Pancreas (tissue), 10 donors: ENCODE results near the gene UCKL1. TPM values are rescaled to one million over a fixed set of nuclear protein-coding genes. Genes with fewer than 3 reads are reported as not detected.

Source experiments
- ATAC-seq, 4 donors: fragments of 200-7000 bp; cut with Tn5 transposase; one replicate each; pipeline versions ENCODE4 v1.8.0 to v1.9.1; 2020; ENCODE audit warnings: mild to moderate bottlenecking in 4 of 4, moderate library complexity in 4 of 4
- DNase-seq, 6 donors: peaks; one replicate each; pipeline ENCODE4 v3.0.0-alpha.2; 2020
- FAIRE-seq: peaks from 2 replicates; lab custom pipeline; 2012; peaks lifted over from hg19 to GRCh38; lab: Jason Lieb, UNC
- H3K27ac ChIP-seq, 4 donors: fragments of 200-600 bp; sonication (generic); 1 replicate in 3 of 4; 2 replicates in 1 of 4; pipeline versions ENCODE4 v1.5.0 to v1.8.0; 2020
- H3K27me3 ChIP-seq, 4 donors: fragments of 200-600 bp; one replicate each; pipeline ENCODE4 v1.8.0; 2021
- H3K36me3 ChIP-seq, 3 donors: fragments of 200-600 bp; sonication (generic) in 1 of 3; one replicate each; pipeline versions ENCODE4 v1.5.0 to v1.8.0; 2020 to 2021
- H3K4me1 ChIP-seq, 3 donors: fragments of 200-600 bp; one replicate each; pipeline ENCODE4 v1.8.0; 2021
- H3K4me3 ChIP-seq, 4 donors: fragments of 200-600 bp; sonication (generic) in 2 of 4; one replicate each; pipeline versions ENCODE4 v1.5.0 to v1.8.0; 2020 to 2021
- H3K9me3 ChIP-seq, 4 donors: fragments of 200-600 bp; one replicate each; pipeline ENCODE4 v1.8.0; 2021
- CTCF ChIP-seq, 4 donors: fragments of 200-600 bp; sonication (generic) in 3 of 4; IDR thresholded peaks; one replicate each; pipeline versions ENCODE4 v1.5.0 to v1.8.0; 2021; ENCODE audit warnings: antibody characterized with exemption in 4 of 4
- WGBS, 2 donors: extraction: QIAGEN DNeasy Blood & Tissue Kit; methylation state at CpG; one replicate each; pipeline ENCODE4 v1.1.7; 2013; 5-methylcytosine and 5-hydroxymethylcytosine counted together
- intact Hi-C, 3 donors: fragments of 100-400 bp; cut with DNase I; formaldehyde crosslinking; loops; one replicate each; pipeline versions ENCODE4 v1.11.1 to v1.14.2; 2022
- polyA plus RNA-seq, 2 donors: library from polyadenylated mRNA; stranded (reverse); fragments of 200-250 nt; gene quantifications; one replicate each; pipeline ENCODE4 v1.2.3, GENCODE V29; 2013
- total RNA-seq, 6 donors: library from RNA; stranded (reverse); fragmentation: NEBNext Ultra II Directional in 4 of 6; extraction: Animal tissue kit (Norgen Biotek cat#: 25700) in 4 of 6; gene quantifications; one replicate each; pipeline versions ENCODE4 v1.2.1 to v1.2.4, GENCODE V29; 2021 to 2023
- donor health status: healthy with polysubstance abuse.
- donor health status: DM: no; HTN: no; CAD: no; lungs with moderate emphysema.
- donor health status: DM: no; HTN: no; CAD: no.
- donor health status: control.
- donor health status: control.
- donor health status: Bipolar disorder and iron deficiency.
- donor health status: DM: yes; HTN: yes; CAD: no.
- donor health status: DM: no; HTN: no; CAD: no.
- donor health status: DM: no; HTN: no; CAD: no.
- donor health status: DM: yes; HTN: yes; CAD: no.

Gene UCKL1
- total and polyA plus RNA-seq, 8 donors = 13.9 to 84.7 (median 18.1) TPM

DNA sequence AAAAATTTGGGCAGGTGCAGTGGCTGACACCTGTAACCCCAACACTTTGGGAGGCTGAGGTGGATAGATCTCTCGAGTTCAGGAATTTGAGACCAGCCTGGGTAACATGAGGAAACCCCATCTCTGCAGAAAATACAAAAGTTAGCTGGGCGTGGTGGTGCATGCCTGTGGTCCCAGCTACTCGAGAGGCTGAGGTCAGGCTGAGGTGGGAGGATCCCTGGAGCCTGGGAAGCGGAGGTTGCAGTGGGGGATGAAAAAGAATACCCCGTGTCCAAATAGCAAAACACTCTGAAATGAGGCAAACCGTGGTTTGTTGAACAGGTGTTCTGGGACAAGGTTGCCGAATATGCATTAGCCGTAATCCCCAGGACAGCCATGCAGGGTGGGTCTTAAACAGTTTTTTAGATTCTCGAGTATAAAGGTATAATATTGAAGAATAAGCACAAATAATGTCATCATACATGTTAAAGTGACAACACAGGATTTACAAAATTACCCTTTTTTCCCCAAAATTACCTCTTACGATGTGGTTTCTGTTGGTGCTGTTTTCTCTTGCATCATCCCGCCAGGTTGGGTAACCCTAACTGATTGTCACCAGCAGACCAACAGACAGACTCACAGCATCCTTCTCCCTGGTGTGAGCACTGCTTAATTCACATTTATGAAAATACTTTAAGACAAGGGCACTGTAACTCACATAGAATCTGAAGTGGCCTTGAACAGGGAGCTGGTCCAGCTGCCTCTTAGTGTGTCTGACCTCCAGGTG lies 52.2 kb downstream of the UCKL1 start:
- no peak for FAIRE-seq
- Histone ChIP-seq H3K27ac (no peak overlapping the region), H3K4me1 (peaks cover 0 to 28% (median 15%) of the 10 kb centered on the region in 3 donors), H3K4me3 (no peak overlapping the region), H3K36me3 (no peaks in the 10 kb centered on the region), H3K9me3 (no peaks in the 10 kb centered on the region), H3K27me3 (no peaks in the 10 kb centered on the region)
- intact Hi-C loops = no loop called here
- ATAC-seq = no peak
- WGBS, 2 donors = 78 to 87% methylated on average over 11 of the region's 11 CpGs
- TF ChIP-seq CTCF (IDR thresholded peaks at IDR 0.05) = no peak
- peak in 1 of 6 donors; percentile 5 for DNase-seq

- H3K27me3 ChIP-seq = no peaks in the 10 kb centered on the region
- no peak for TF ChIP-seq CTCF (IDR thresholded peaks at IDR 0.05)
- H3K4me3 ChIP-seq = no peak overlapping the region
- H3K4me1 ChIP-seq = peaks cover 20 to 31% (median 20%) of the 10 kb centered on the region in 3 donors
- H3K36me3 ChIP-seq = no peaks in the 10 kb centered on the region
- no peaks in the 10 kb centered on the region for H3K9me3 ChIP-seq
- H3K27ac ChIP-seq = no peak overlapping the region
- WGBS, 2 donors = 56 to 62% methylated on average over 3 of the region's 3 CpGs
- no peak for ATAC-seq
- intact Hi-C loops = no loop called here
- FAIRE-seq = no peak
- DNase-seq = peak in 1 of 6 donors; percentile 8
These were observed 55.8 kb downstream of the UCKL1 start for GRCh38 chr20:63900413-63900812.

GRCh38 chr20:63898882-63899558 lies 57.2 kb downstream of the UCKL1 start:
- DNase-seq = peak in 1 of 6 donors; percentile 28
- H3K27ac ChIP-seq = no peak overlapping the region

DNA sequence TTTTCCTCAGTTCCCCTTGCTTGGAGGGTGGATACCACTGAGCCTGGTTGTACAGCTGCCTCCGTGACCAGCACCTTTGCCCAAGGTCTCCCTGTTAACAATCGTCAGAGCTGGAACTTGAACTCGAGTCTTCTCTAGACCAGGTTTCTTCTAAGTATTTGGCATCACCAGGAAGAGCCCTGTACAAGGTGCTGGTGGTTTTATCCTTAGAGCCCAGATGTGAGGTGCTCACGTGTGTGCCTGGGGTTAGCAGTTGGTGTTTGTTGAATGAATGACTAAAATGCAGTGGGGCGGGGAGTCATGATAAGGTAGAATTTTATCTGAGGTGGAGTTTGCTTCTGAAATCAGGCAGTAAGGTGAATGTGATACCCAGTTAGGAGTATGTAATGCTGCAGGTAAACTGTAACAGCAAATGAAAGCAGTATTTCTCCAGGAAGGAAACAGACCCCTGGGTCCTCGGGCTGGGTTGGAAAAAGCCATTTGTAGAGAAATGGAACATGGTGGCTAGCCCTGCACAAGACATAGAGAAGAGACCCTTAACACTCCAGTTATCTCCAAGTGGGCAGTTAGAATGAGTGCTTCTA lies 58.1 kb downstream of the UCKL1 start:
- no peak for DNase-seq
- peaks cover 20 to 31% (median 20%) of the 10 kb centered on the region in 3 donors for H3K4me1 ChIP-seq
- intact Hi-C loops = no loop called here

More at GRCh38 chr20:63898882-63899558, 57.2 kb downstream of the UCKL1 start:
- no peak for TF ChIP-seq CTCF (IDR thresholded peaks at IDR 0.05)
- 76 to 79% methylated on average over 10 of the region's 10 CpGs for WGBS, 2 donors
- Histone ChIP-seq H3K4me1 (peaks cover 20 to 31% (median 20%) of the 10 kb centered on the region in 3 donors), H3K36me3 (no peaks in the 10 kb centered on the region), H3K4me3 (no peak overlapping the region), H3K9me3 (no peaks in the 10 kb centered on the region), H3K27me3 (no peaks in the 10 kb centered on the region)
- ATAC-seq = no peak
- FAIRE-seq = no peak
- intact Hi-C loops = no loop called here

More for the DNA sequence above, 58.1 kb downstream of the UCKL1 start:
- no peak for FAIRE-seq
- H3K9me3 ChIP-seq = no peaks in the 10 kb centered on the region
- H3K27me3 ChIP-seq = no peaks in the 10 kb centered on the region
- H3K27ac ChIP-seq = peak overlapping the region in 1 of 4 donors; percentile 90
- 47 to 49% methylated on average over 6 of the region's 6 CpGs for WGBS, 2 donors
- no peak for ATAC-seq
- H3K36me3 ChIP-seq = no peaks in the 10 kb centered on the region
- no peak for TF ChIP-seq CTCF (IDR thresholded peaks at IDR 0.05)
- no peak overlapping the region for H3K4me3 ChIP-seq
